Lower lobe of right lung (tissue), 2 donors: ENCODE data around the gene GPR22. TPM values are rescaled to one million over a fixed set of nuclear protein-coding genes. Genes with fewer than 3 reads are reported as not detected.

Experiments
- ATAC-seq, 2 donors: fragments of 200-7000 bp; cut with Tn5 transposase; one replicate each; pipeline ENCODE4 v1.9.1; 2020 to 2022; ENCODE audit warnings: mild to moderate bottlenecking in 2 of 2, moderate library complexity in 2 of 2
- DNase-seq: peaks from one replicate; pipeline ENCODE4 v3.0.0-alpha.2; 2020
- H3K27ac ChIP-seq: fragments of 200-600 bp; one replicate; pipeline ENCODE4 v1.8.0; 2022
- H3K27me3 ChIP-seq: fragments of 200-600 bp; one replicate; pipeline ENCODE4 v1.8.0; 2022; ENCODE audit warnings: low read depth
- H3K36me3 ChIP-seq: fragments of 200-600 bp; one replicate; pipeline ENCODE4 v1.8.0; 2022; ENCODE audit warnings: mild to moderate bottlenecking
- H3K4me1 ChIP-seq: fragments of 200-600 bp; one replicate; pipeline ENCODE4 v1.8.0; 2022
- H3K4me3 ChIP-seq: fragments of 200-600 bp; one replicate; pipeline ENCODE4 v1.8.0; 2022; ENCODE audit warnings: mild to moderate bottlenecking
- H3K9me3 ChIP-seq: fragments of 200-600 bp; one replicate; pipeline ENCODE4 v1.8.0; 2022
- CTCF ChIP-seq: fragments of 200-600 bp; IDR thresholded peaks from one replicate; pipeline ENCODE4 v1.8.0; 2022; ENCODE audit warnings: antibody characterized with exemption, mild to moderate bottlenecking
- intact Hi-C: fragments of 100-400 bp; cut with DNase I; formaldehyde crosslinking; loops from one replicate; pipeline ENCODE4 v1.11.0; 2022
- total RNA-seq: library from RNA; stranded (reverse); fragmentation: NEBNext Ultra II Directional; extraction: Animal tissue kit (Norgen Biotek cat#: 25700); gene quantifications from one replicate; pipeline ENCODE4 v1.2.1, GENCODE V29; 2021
- donor health status: DM: no; HTN: yes; CAD: no; lungs with severe emphysema.

Gene GPR22
- total RNA-seq, 1 donor from 2014 or later: not detected

- no peak for ATAC-seq
- Histone ChIP-seq H3K9me3 (no peaks in the 10 kb centered on the region), H3K27me3 (no peaks in the 10 kb centered on the region), H3K4me1 (no peaks in the 10 kb centered on the region), H3K27ac (no peak overlapping the region), H3K4me3 (no peak overlapping the region), H3K36me3 (no peaks in the 10 kb centered on the region)
- no peak for DNase-seq
- intact Hi-C loops: no loop called here
- no peak for TF ChIP-seq CTCF
These were observed 9.4 kb downstream of the GPR22 start for GRCh38 chr7:107479303-107479702.

- Histone ChIP-seq H3K27me3 (no peaks in the 10 kb centered on the region), H3K9me3 (no peaks in the 10 kb centered on the region), H3K4me1 (no peaks in the 10 kb centered on the region), H3K27ac (no peak overlapping the region), H3K4me3 (no peak overlapping the region), H3K36me3 (no peaks in the 10 kb centered on the region)
- intact Hi-C loops: no loop called here
- TF ChIP-seq CTCF: no peak
- ATAC-seq (no peak), DNase-seq (no peak)
These were observed 11.1 kb downstream of the GPR22 start for GRCh38 chr7:107480932-107481331.

- DNase-seq: no peak
- H3K27me3 ChIP-seq: no peaks in the 10 kb centered on the region
- no peaks in the 10 kb centered on the region for H3K4me1 ChIP-seq
- no peaks in the 10 kb centered on the region for H3K9me3 ChIP-seq
- ATAC-seq: no peak
- intact Hi-C loops: no loop called here
- H3K27ac ChIP-seq: no peak overlapping the region
- H3K4me3 ChIP-seq: no peak overlapping the region
- TF ChIP-seq CTCF: no peak
- H3K36me3 ChIP-seq: no peaks in the 10 kb centered on the region
These were observed 12.7 kb downstream of the GPR22 start for GRCh38 chr7:107482571-107482970.

- TF ChIP-seq CTCF: no peak
- Histone ChIP-seq H3K36me3 (no peaks in the 10 kb centered on the region), H3K4me1 (no peaks in the 10 kb centered on the region), H3K9me3 (no peaks in the 10 kb centered on the region), H3K27me3 (no peaks in the 10 kb centered on the region), H3K27ac (no peak overlapping the region), H3K4me3 (no peak overlapping the region)
- ATAC-seq (peak in 1 of 2 donors; percentile 29), DNase-seq (no peak)
- intact Hi-C loops: no loop called here
These were observed 16.2 kb downstream of the GPR22 start for GRCh38 chr7:107486041-107486440.

- Histone ChIP-seq H3K36me3 (no peaks in the 10 kb centered on the region), H3K27me3 (no peaks in the 10 kb centered on the region), H3K27ac (no peak overlapping the region), H3K9me3 (no peaks in the 10 kb centered on the region), H3K4me1 (no peaks in the 10 kb centered on the region), H3K4me3 (no peak overlapping the region)
- TF ChIP-seq CTCF: no peak
- intact Hi-C loops: no loop called here
- DNase-seq (no peak), ATAC-seq (no peak)
These were observed 23.0 kb downstream of the GPR22 start for GRCh38 chr7:107492875-107493274.

GRCh38 chr7:107494315-107494751 lies 24.5 kb downstream of the GPR22 start:
- intact Hi-C loops: no loop called here
- Histone ChIP-seq H3K9me3 (no peaks in the 10 kb centered on the region), H3K27ac (no peak overlapping the region), H3K27me3 (no peaks in the 10 kb centered on the region), H3K4me3 (no peak overlapping the region), H3K4me1 (no peaks in the 10 kb centered on the region), H3K36me3 (no peaks in the 10 kb centered on the region)
- ATAC-seq (no peak), DNase-seq (no peak)
- TF ChIP-seq CTCF: no peak
